GM21529 (cell line): ENCODE measurements around the gene CDKL5.
"Not testable (repeated sequence)": the region's sequence is repeated elsewhere in the genome, so short reads cannot be mapped to it uniquely, and the experiment has no call there.

ENCODE experiments used
- ATAC-seq: cut with Tn5 transposase; IDR thresholded peaks from one replicate; pipeline ENCODE4 v1.9.1; 2021; ENCODE audit not compliant: unreplicated experiment

Gene CDKL5

GRCh38 chrX:18573556-18573955 lies 148.1 kb downstream of the CDKL5 start:
- no peak for ATAC-seq

- ATAC-seq: no peak
Observed at GRCh38 chrX:18574591-18574990, 149.2 kb downstream of the CDKL5 start.

GRCh38 chrX:18575744-18576143 lies 150.3 kb downstream of the CDKL5 start:
- no peak for ATAC-seq

- ATAC-seq: no peak
Observed at GRCh38 chrX:18577400-18577799, 152.0 kb downstream of the CDKL5 start.

GRCh38 chrX:18578546-18578945 lies 153.1 kb downstream of the CDKL5 start:
- no peak for ATAC-seq

- ATAC-seq: no peak
Observed at GRCh38 chrX:18579495-18579894, 154.1 kb downstream of the CDKL5 start.

- no peak for ATAC-seq
Observed at GRCh38 chrX:18582910-18583493, 157.6 kb downstream of the CDKL5 start.

GRCh38 chrX:18589292-18589691 lies 163.9 kb downstream of the CDKL5 start:
- ATAC-seq: not testable (repeated sequence)

GRCh38 chrX:18591834-18592233 lies 166.4 kb downstream of the CDKL5 start:
- no peak for ATAC-seq

GRCh38 chrX:18594079-18594478 lies 168.7 kb downstream of the CDKL5 start:
- no peak for ATAC-seq

- ATAC-seq: no peak
Observed at GRCh38 chrX:18596096-18596495, 170.7 kb downstream of the CDKL5 start.

- no peak for ATAC-seq
Observed at GRCh38 chrX:18598413-18598812, 173.0 kb downstream of the CDKL5 start.

- no peak for ATAC-seq
Observed at GRCh38 chrX:18607966-18608365, 182.6 kb downstream of the CDKL5 start.

- ATAC-seq: no peak
Observed at GRCh38 chrX:18613930-18614639, 188.7 kb downstream of the CDKL5 start.

GRCh38 chrX:18616688-18617406 lies 191.4 kb downstream of the CDKL5 start:
- no peak for ATAC-seq

GRCh38 chrX:18617407-18617750 lies 192.0 kb downstream of the CDKL5 start:
- no peak for ATAC-seq

GRCh38 chrX:18619288-18619687 lies 193.9 kb downstream of the CDKL5 start:
- no peak for ATAC-seq

- no peak for ATAC-seq
Observed at GRCh38 chrX:18620349-18620748, 194.9 kb downstream of the CDKL5 start.

- ATAC-seq: no peak
Observed at GRCh38 chrX:18624599-18624998, 199.2 kb downstream of the CDKL5 start.

- no peak for ATAC-seq
Observed at GRCh38 chrX:18630934-18631333, 205.5 kb downstream of the CDKL5 start.

- ATAC-seq: no peak
Observed at GRCh38 chrX:18638398-18638797, 213.0 kb downstream of the CDKL5 start.

GRCh38 chrX:18639280-18639679 lies 213.9 kb downstream of the CDKL5 start:
- no peak for ATAC-seq
